K562 (cell line): ENCODE results near the gene INPP1. TPM values are rescaled to one million over a fixed set of nuclear protein-coding genes. Genes with fewer than 3 reads are reported as not detected.

Source experiments
- ATAC-seq: fragments of 200-7000 bp; cut with Tn5 transposase; 3 replicates; pipeline ENCODE4 v1.9.1; 2020; ENCODE audit warnings: moderate library complexity
- BruUV-seq: library from RNA; stranded (reverse); fragments of 400-500 nt; replicated peaks from 2 replicates; lab custom pipeline; 2021; lab: Mats Ljungman, UMichigan
- CTCF ChIA-PET: fragments of 300-600 bp; formaldehyde crosslinking; extraction: SDS; loops from one replicate; lab custom pipeline; 2021; ENCODE audit warnings: low intra/inter-chr PET ratio; lab: Yijun Ruan, JAX
- POLR2A ChIA-PET: fragments of 300-600, 350-650 bp; sonication (Branson Sonifier 250); formaldehyde crosslinking; extraction: SDS; loops from one replicate; lab custom pipeline; 2021; ENCODE audit warnings: antibody characterized with exemption, inconsistent platforms; lab: Yijun Ruan, JAX
- DNase-seq, 4 experiments: peaks; one replicate each; pipeline versions ENCODE4 v3.0.0 to v3.0.0-alpha.2; 2011 to 2018; ENCODE audit warnings: low spot score in 3 of 4, mixed read lengths in 3 of 4; ENCODE audit errors: extremely low read depth in 1 of 4
- FAIRE-seq: peaks from 2 replicates; lab custom pipeline; 2011; peaks lifted over from hg19 to GRCh38; lab: Jason Lieb, UNC
- H2AFZ ChIP-seq: 2 replicates; pipeline ENCODE4 v1.6.0; 2011; ENCODE audit warnings: low read depth, low read length, control low read depth, inconsistent platforms
- H3K27ac ChIP-seq: fragments of 200-600 bp; 3 replicates; pipeline ENCODE4 v1.8.0; 2011; ENCODE audit warnings: low read depth, mild to moderate bottlenecking, control low read depth, inconsistent platforms, low read length, moderate library complexity, mixed read lengths; ENCODE audit errors: extremely low read depth
- H3K27me3 ChIP-seq, 2 experiments: fragments of 300-600 bp in 1 of 2; 2 replicates in 1 of 2; 3 replicates in 1 of 2; pipeline versions ENCODE4 v1.6.0 to v1.8.0; 2011; ENCODE audit warnings: inconsistent platforms in 2 of 2, low read length in 2 of 2, mild to moderate bottlenecking in 1 of 2, mixed read lengths in 1 of 2, moderate library complexity in 1 of 2; ENCODE audit not compliant: control insufficient read depth in 2 of 2, insufficient read depth in 2 of 2
- H3K36me3 ChIP-seq: fragments of 300-600 bp; 3 replicates; pipeline ENCODE4 v1.8.0; 2011; ENCODE audit warnings: mild to moderate bottlenecking, low read length, inconsistent platforms; ENCODE audit not compliant: control insufficient read depth, insufficient read depth
- H3K4me1 ChIP-seq, 2 experiments: fragments of 200-600 bp in 1 of 2; replicated peaks in 1 of 2; 2 replicates in 1 of 2; 3 replicates in 1 of 2; pipeline versions ENCODE4 v1.5.1 to v1.8.0; 2011; ENCODE audit warnings: inconsistent platforms in 2 of 2, low read length in 2 of 2, mild to moderate bottlenecking in 1 of 2, mixed read lengths in 1 of 2, moderate library complexity in 1 of 2; ENCODE audit not compliant: control insufficient read depth in 2 of 2, insufficient read depth in 2 of 2
- H3K4me2 ChIP-seq: 2 replicates; pipeline ENCODE4 v1.6.1; 2011; ENCODE audit warnings: low read length, control low read depth, inconsistent platforms, mixed read lengths; ENCODE audit not compliant: insufficient read depth
- H3K4me3 ChIP-seq: fragments of 200-600 bp; sonication (generic), shearing (Covaris generic); 2 replicates; pipeline ENCODE4 v1.5.1; 2016; ENCODE audit warnings: control low read depth, inconsistent platforms
- H3K79me2 ChIP-seq: fragments of 200-600 bp; 3 replicates; pipeline ENCODE4 v1.8.0; 2011; ENCODE audit warnings: low read length, inconsistent platforms; ENCODE audit not compliant: control insufficient read depth, insufficient read depth
- H3K9ac ChIP-seq, 2 experiments: 2 replicates each; pipeline versions ENCODE4 v1.6.0 to v1.6.1; 2011; ENCODE audit warnings: low read depth in 2 of 2, low read length in 2 of 2, control low read depth in 1 of 2, inconsistent platforms in 1 of 2, mild to moderate bottlenecking in 1 of 2, mixed read lengths in 1 of 2; ENCODE audit not compliant: insufficient read depth in 1 of 2
- H3K9me1 ChIP-seq: one replicate; pipeline ENCODE4 v1.6.0; 2011; ENCODE audit warnings: inconsistent platforms, mild to moderate bottlenecking, low read length, moderate library complexity; ENCODE audit not compliant: control insufficient read depth, insufficient read depth
- H3K9me3 ChIP-seq: replicated peaks from 2 replicates; pipeline ENCODE4 v1.5.1; 2011; ENCODE audit warnings: low read depth, low read length, inconsistent platforms; ENCODE audit not compliant: control insufficient read depth, insufficient read depth
- H4K20me1 ChIP-seq: replicated peaks from 2 replicates; pipeline ENCODE4 v1.6.1; 2011; ENCODE audit warnings: low read length, inconsistent platforms, mixed read lengths; ENCODE audit not compliant: control insufficient read depth, insufficient read depth
- BRF1 ChIP-seq: IDR thresholded peaks from 3 replicates; pipeline ENCODE4 v1.6.1; 2011; ENCODE audit warnings: borderline replicate concordance, mild to moderate bottlenecking; ENCODE audit not compliant: insufficient read length; ENCODE audit errors: extremely low read depth
- ELK3 ChIP-seq: fragments of 450-650 bp; formaldehyde crosslinking; IDR thresholded peaks from 2 replicates; pipeline ENCODE4 v1.4.0; 2020; ENCODE audit warnings: mild to moderate bottlenecking
- FOXK2 ChIP-seq, 2 experiments: fragments of 450-650 bp; IDR thresholded peaks in 1 of 2; conservative IDR thresholded peaks in 1 of 2; 2 replicates each; pipeline ENCODE4 v1.6.1; 2016; ENCODE audit warnings: low read depth in 2 of 2, mild to moderate bottlenecking in 1 of 2
- GMEB1 ChIP-seq: fragments of 250-450 bp; sonication (Bioruptor Pico); IDR thresholded peaks from 2 replicates; pipeline ENCODE4 v1.4.0; 2020; ENCODE audit warnings: mild to moderate bottlenecking
- MAFG ChIP-seq: fragments of 450-650 bp; conservative IDR thresholded peaks from 2 replicates; pipeline ENCODE4 v1.6.1; 2016; ENCODE audit warnings: missing genetic modification characterization, missing compliant biosample characterization
- POLR2AphosphoS5 ChIP-seq: IDR thresholded peaks from 2 replicates; pipeline ENCODE4 v1.6.1; 2011; ENCODE audit warnings: mild to moderate bottlenecking, low read depth, low read length, moderate library complexity; ENCODE audit not compliant: control insufficient read depth, insufficient read depth
- SIN3A ChIP-seq, 2 experiments: fragments of 150-350 bp in 1 of 2; IDR thresholded peaks; 2 replicates each; pipeline ENCODE4 v1.6.1; 2011 to 2016; ENCODE audit warnings: borderline replicate concordance in 2 of 2, low read depth in 2 of 2, low read length in 2 of 2, mild to moderate bottlenecking in 2 of 2, moderate library complexity in 2 of 2; ENCODE audit not compliant: control insufficient read depth in 1 of 2
- ZFP1 ChIP-seq: fragments of 450-650 bp; formaldehyde crosslinking; IDR thresholded peaks from 2 replicates; pipeline ENCODE4 v1.4.0; 2020; ENCODE audit warnings: mild to moderate bottlenecking, mixed read lengths
- ZFX ChIP-seq: sonication (generic); formaldehyde crosslinking; IDR thresholded peaks from 2 replicates; pipeline ENCODE4 v1.8.0; 2022; ENCODE audit warnings: mild to moderate bottlenecking, missing genetic modification reagents, moderate library complexity
- ZNF165 ChIP-seq: fragments of 250-450 bp; sonication (Bioruptor Pico); IDR thresholded peaks from 2 replicates; pipeline ENCODE4 v1.4.0; 2020; ENCODE audit warnings: borderline replicate concordance
- ZNF316 ChIP-seq: fragments of 450-650 bp; IDR thresholded peaks from 2 replicates; pipeline ENCODE4 v1.6.1; 2016
- WGBS: fragments of 100-300 bp; shearing (Covaris generic); methylation state at CpG from one replicate; pipeline ENCODE4 v1.1.6; 2016; ENCODE audit warnings: low coverage, mixed read lengths; ENCODE audit not compliant: insufficient coverage; ENCODE audit errors: missing lambda C conversion rate; 5-methylcytosine and 5-hydroxymethylcytosine counted together
- in situ Hi-C: fragments of 300-500 bp; cut with MboI; formaldehyde crosslinking; loops from 4 replicates; pipeline ENCODE4 v1.15.0; 2018; ENCODE audit warnings: inconsistent platforms, mixed read lengths
- intact Hi-C: fragments of 100-400 bp; cut with micrococcal nuclease; formaldehyde crosslinking; loops from 2 replicates; pipeline ENCODE4 v1.14.2; 2022
- polyA plus RNA-seq, 8 experiments: library from polyadenylated mRNA; depleted of rRNA in 4 of 8; stranded (reverse) in 5 of 8; unstranded in 3 of 8; fragments of >200 nt; fragmentation: Nextera tagmentation in 2 of 8; fragmentation: Illumina TruSeq in 1 of 8; extraction: Ambion mirVana in 2 of 8; extraction: Trizol in 1 of 8; gene quantifications; 2 replicates each; pipeline versions ENCODE4 v1.2.1 to v1.2.3, GENCODE V29; 2011 to 2014; ENCODE audit warnings: inconsistent platforms in 1 of 8, missing spikeins in 1 of 8
- total RNA-seq, 7 experiments: library from RNA; depleted of rRNA in 6 of 7; stranded (reverse); fragments of >200 nt in 6 of 7; fragmentation: Illumina TruSeq in 2 of 7; extraction: Trizol in 2 of 7; gene quantifications; 2 replicates each; pipeline versions ENCODE4 v1.2.1 to v1.2.3, GENCODE V29; 2011 to 2021; ENCODE audit warnings: low replicate concordance in 1 of 7

Gene INPP1
- total and polyA plus RNA-seq, 9 of the 15 experiments (the other 6 are each of a cell fraction or from before 2014, with no cell fraction given), result 3.7 to 11.8 (median 6.5) TPM

DNA sequence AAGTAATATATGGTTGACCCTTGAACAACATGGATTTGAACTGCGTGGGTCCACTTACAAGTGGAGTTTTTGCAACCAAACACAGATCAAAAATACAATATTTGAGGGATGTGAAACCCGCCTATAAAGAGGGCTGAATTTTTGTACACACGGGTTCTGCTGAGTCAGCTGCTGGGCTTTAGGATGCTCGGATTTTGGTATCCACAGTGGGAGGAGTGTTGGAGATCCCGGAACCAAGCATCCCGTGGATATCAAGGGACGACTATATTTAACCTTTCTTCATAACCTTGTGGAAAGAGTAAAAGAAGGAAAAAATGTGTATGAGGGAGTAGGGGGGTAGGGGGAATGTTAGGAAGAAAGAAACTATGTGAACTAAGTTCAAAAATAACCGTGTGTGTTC, 10.0 kb upstream of the INPP1 start (continued):
- TF ChIP-seq FOXK2 (conservative IDR thresholded peaks at IDR 0.05 in 1 of 2, IDR thresholded peaks at IDR 0.05 in 1 of 2; ENCODE audit: low read depth in 2 of 2) (peak in 1 of 2 experiments; percentile 30; a peak in 1 of 4 replicates), ZNF316 (peak; percentile 98), SIN3A (IDR thresholded peaks at IDR 0.05; ENCODE audit: borderline replicate concordance in 2 of 2, control insufficient read depth in 1 of 2, low read depth in 2 of 2, low read length in 2 of 2) (no peak), ZNF165 (no peak), MAFG (tag) (peak; percentile 92)

- intact Hi-C loops (loop anchor here (2.0 to 10.0 kb wide), 3 partner anchors 19 to 471 kb away; no protein-coding TSS in a partner anchor), in situ Hi-C loops (no loop called here)
- Histone ChIP-seq H3K9ac (peak overlapping the region in 1 of 2 experiments; percentile 72; a peak in 2 of 4 replicates), H4K20me1 (no peaks in the 10 kb centered on the region), H3K36me3 (no peaks in the 10 kb centered on the region), H2AFZ (peak overlapping the region; percentile 87), H3K79me2 (peaks cover 5% of the 10 kb centered on the region; the same call in 2 of the 3 replicates), H3K4me1 (peaks cover 5 to 7% of the 10 kb centered on the region in 2 experiments; a peak in 4 of 5 replicates), H3K9me1 (no peaks in the 10 kb centered on the region), H3K27ac (peak overlapping the region; percentile 82; the same call in 2 of the 3 replicates), H3K27me3 (no peaks in the 10 kb centered on the region), H3K4me3 (0 out of 2 replicates have a peak overlapping the region, but pooled peaks have one; percentile 31), H3K4me2 (peak overlapping the region; percentile 76; the same call in 1 of the 2 replicates), H3K9me3 (no peaks in the 10 kb centered on the region)
- ATAC-seq (no peak), FAIRE-seq (no peak), DNase-seq (no peak)
- ChIA-PET POLR2A (no interaction called here), CTCF (no interaction called here)
- no peak for TF ChIP-seq POLR2AphosphoS5
- TF ChIP-seq ZFP1 (CRISPR knock-in tag), result no peak
- TF ChIP-seq BRF1, result no peak
- TF ChIP-seq GMEB1 (CRISPR knock-in tag), result no peak
- TF ChIP-seq ELK3 (CRISPR knock-in tag), result no peak
- TF ChIP-seq ZFX (CRISPR knock-in tag), result no peak
- BruUV-seq, result no TSS peak
- WGBS, result 14% methylated on average over 2 of the region's 2 CpGs
Measured at GRCh38 chr2:190333928-190334327, 9.5 kb upstream of the INPP1 start.
